Measurements from ENCODE around the gene TK2. TPM values are rescaled to one million over a fixed set of nuclear protein-coding genes. Genes with fewer than 3 reads are reported as not detected.

The TK2 gene
- total and polyA plus RNA-seq, 2 experiments from 2014 or later = 1.8 to 4.2 TPM

- TF ChIP-seq POLR2AphosphoS5 (IDR thresholded peaks at IDR 0.05; ENCODE audit: low read depth) (no peak), EZH2phosphoT487 (IDR thresholded peaks at IDR 0.05; ENCODE audit: unreplicated experiment) (no peak), EZH2 (IDR thresholded peaks at IDR 0.05; ENCODE audit: low read depth, unreplicated experiment) (no peak), CTCF (conservative IDR thresholded peaks at IDR 0.05; ENCODE audit: low read depth in 2 of 2) (no peak), ZNF331 (CRISPR knock-in tag; IDR thresholded peaks at IDR 0.05; ENCODE audit: low read depth) (no peak), STAT1 (IDR thresholded peaks at IDR 0.05; ENCODE audit: unreplicated experiment) (no peak), CREB1 (CRISPR knock-in tag; IDR thresholded peaks at IDR 0.05; ENCODE audit: low read depth) (no peak), ZNF114 (CRISPR knock-in tag; IDR thresholded peaks at IDR 0.05) (no peak), ZNF462 (CRISPR knock-in tag; IDR thresholded peaks at IDR 0.05) (no peak), JUNB (IDR thresholded peaks at IDR 0.05; ENCODE audit: unreplicated experiment) (no peak), ETS1 (IDR thresholded peaks at IDR 0.05) (no peak), NANOG (IDR thresholded peaks at IDR 0.05; ENCODE audit: borderline replicate concordance) (no peak), REST (IDR thresholded peaks at IDR 0.05; ENCODE audit: unreplicated experiment) (no peak)
- H3K36me3 ChIP-seq (ENCODE audit: insufficient read depth) = no peaks in the 10 kb centered on the region
- H2AFZ ChIP-seq = no peak overlapping the region
- peaks cover 8% of the 10 kb centered on the region; the same call in 2 of the 3 replicates for H3K4me1 Mint-ChIP-seq
- ATAC-seq (no peak), DNase-seq (ENCODE audit: low spot score) (no peak)
- no peak overlapping the region for H3K27ac ChIP-seq (ENCODE audit: low read depth)
- no peaks in the 10 kb centered on the region for H4K20me1 ChIP-seq (replicated peaks; ENCODE audit: insufficient read depth)
- no peak overlapping the region for H3K27ac Mint-ChIP-seq
- no peak overlapping the region for H3K4me3 ChIP-seq
- no peaks in the 10 kb centered on the region for H3K36me3 Mint-ChIP-seq (ENCODE audit: low read depth)
- H3K27me3 ChIP-seq (ENCODE audit: insufficient read depth) = peaks cover 29% of the 10 kb centered on the region
- H3K9me2 ChIP-seq (ENCODE audit: insufficient read depth) = no peaks in the 10 kb centered on the region
- H3K4me1 ChIP-seq (ENCODE audit: insufficient read depth) = 0 out of 2 replicates have a peak, but pooled peaks cover 8% of the 10 kb centered on the region
- H3K79me2 ChIP-seq (replicated peaks; ENCODE audit: insufficient read depth) = no peaks in the 10 kb centered on the region
- H3K27me3 Mint-ChIP-seq (ENCODE audit: insufficient read depth, low read depth, poor library complexity) = peaks cover 22% of the 10 kb centered on the region
- H3F3A ChIP-seq (replicated peaks; ENCODE audit: low read depth) = no peaks in the 10 kb centered on the region
- H3K4me2 ChIP-seq = no peak overlapping the region
- no peak overlapping the region for H3K4me3 Mint-ChIP-seq
- H3K9me3 Mint-ChIP-seq = no peaks in the 10 kb centered on the region
These were observed 24.2 kb upstream of the TK2 start for GRCh38 chr16:66574081-66574480.

Data from GM23338 (cell line).